GM23338 (cell line): ENCODE results near the gene HINT1. TPM values are rescaled to one million over a fixed set of nuclear protein-coding genes. Genes with fewer than 3 reads are reported as not detected.

Experiments used
- ATAC-seq: fragments of 200-7000 bp; cut with Tn5 transposase; 3 replicates; pipeline ENCODE4 v1.9.1; 2020
- DNase-seq: peaks from one replicate; pipeline ENCODE4 v3.0.0-alpha.2; 2015; ENCODE audit warnings: low spot score
- H2AFZ ChIP-seq: fragments of 200-600 bp; sonication (generic); 2 replicates; pipeline ENCODE4 v1.8.0; 2016; ENCODE audit warnings: antibody characterized with exemption, mild to moderate bottlenecking, moderate library complexity
- H3F3A ChIP-seq: fragments of 200-600 bp; sonication (generic); replicated peaks from 2 replicates; pipeline ENCODE4 v1.8.0; 2017; ENCODE audit warnings: antibody characterized with exemption, mixed run types, low read depth
- H3K27ac ChIP-seq: fragments of 200-600 bp; sonication (generic); 2 replicates; pipeline ENCODE4 v1.6.1; 2016; ENCODE audit warnings: low read depth
- H3K27me3 ChIP-seq: fragments of 200-600 bp; sonication (generic); 2 replicates; pipeline ENCODE4 v1.8.0; 2016; ENCODE audit warnings: mild to moderate bottlenecking, mixed run types, moderate library complexity; ENCODE audit not compliant: insufficient read depth
- H3K36me3 ChIP-seq: fragments of 200-600 bp; sonication (generic); 2 replicates; pipeline ENCODE4 v1.8.0; 2016; ENCODE audit warnings: mild to moderate bottlenecking; ENCODE audit not compliant: insufficient read depth
- H3K4me1 ChIP-seq: fragments of 200-600 bp; sonication (generic); 2 replicates; pipeline ENCODE4 v1.8.0; 2016; ENCODE audit warnings: mild to moderate bottlenecking, moderate library complexity; ENCODE audit not compliant: insufficient read depth
- H3K4me2 ChIP-seq: fragments of 200-600 bp; sonication (generic); 2 replicates; pipeline ENCODE4 v1.7.1; 2017; ENCODE audit warnings: mixed run types
- H3K4me3 ChIP-seq: fragments of 200-600 bp; sonication (generic); 2 replicates; pipeline ENCODE4 v1.6.1; 2016; ENCODE audit warnings: mixed run types
- H3K79me2 ChIP-seq: fragments of 200-600 bp; sonication (generic); replicated peaks from 2 replicates; pipeline ENCODE4 v1.8.0; 2017; ENCODE audit warnings: mild to moderate bottlenecking; ENCODE audit not compliant: insufficient read depth
- H3K9me2 ChIP-seq: fragments of 200-600 bp; sonication (generic); 2 replicates; pipeline ENCODE4 v1.8.0; 2017; ENCODE audit not compliant: insufficient read depth
- H4K20me1 ChIP-seq: fragments of 200-600 bp; sonication (generic); replicated peaks from 2 replicates; pipeline ENCODE4 v1.8.0; 2017; ENCODE audit warnings: mild to moderate bottlenecking; ENCODE audit not compliant: insufficient read depth
- H3K27ac Mint-ChIP-seq: 2 replicates; pipeline ENCODE4 v1.8.0; 2020; ENCODE audit warnings: inconsistent platforms, mild to moderate bottlenecking, moderate library complexity, mixed read lengths
- H3K27me3 Mint-ChIP-seq: 3 replicates; pipeline ENCODE4 v1.8.0; 2022; ENCODE audit warnings: low read depth, mild to moderate bottlenecking, moderate library complexity, mixed read lengths, inconsistent platforms; ENCODE audit not compliant: insufficient read depth, poor library complexity
- H3K36me3 Mint-ChIP-seq: 3 replicates; pipeline ENCODE4 v1.8.0; 2021; ENCODE audit warnings: low read depth, mild to moderate bottlenecking, inconsistent platforms, moderate library complexity, mixed read lengths
- H3K4me1 Mint-ChIP-seq: 3 replicates; pipeline ENCODE4 v1.8.0; 2020; ENCODE audit warnings: mild to moderate bottlenecking, inconsistent platforms, mixed read lengths
- H3K4me3 Mint-ChIP-seq: 3 replicates; pipeline ENCODE4 v1.8.0; 2021; ENCODE audit warnings: moderate library complexity, mild to moderate bottlenecking, inconsistent platforms, mixed read lengths
- H3K9me3 Mint-ChIP-seq: 3 replicates; pipeline ENCODE4 v1.8.0; 2020; ENCODE audit warnings: moderate library complexity, mild to moderate bottlenecking, inconsistent platforms, mixed read lengths
- CREB1 ChIP-seq: fragments of 250-450 bp; sonication (Bioruptor Pico); IDR thresholded peaks from 2 replicates; pipeline ENCODE4 v1.5.0; 2020; ENCODE audit warnings: low read depth, mild to moderate bottlenecking, moderate library complexity
- EZH2 ChIP-seq: fragments of 200-600 bp; sonication (generic); IDR thresholded peaks from one replicate; pipeline ENCODE4 v1.8.0; 2017; ENCODE audit warnings: antibody characterized with exemption, mild to moderate bottlenecking, low read depth; ENCODE audit not compliant: unreplicated experiment
- EZH2phosphoT487 ChIP-seq: fragments of 200-600 bp; sonication (generic); IDR thresholded peaks from one replicate; pipeline ENCODE4 v1.8.1; 2018; ENCODE audit warnings: antibody characterized with exemption; ENCODE audit not compliant: unreplicated experiment
- JUNB ChIP-seq: IDR thresholded peaks from one replicate; pipeline ENCODE4 v1.6.1; 2016; ENCODE audit warnings: antibody characterized with exemption; ENCODE audit not compliant: unreplicated experiment
- NANOG ChIP-seq: IDR thresholded peaks from 2 replicates; pipeline ENCODE4 v1.6.1; 2016; ENCODE audit warnings: antibody characterized with exemption, borderline replicate concordance
- POLR2AphosphoS5 ChIP-seq: IDR thresholded peaks from 2 replicates; pipeline ENCODE4 v1.6.1; 2016; ENCODE audit warnings: antibody characterized with exemption, low read depth
- STAT1 ChIP-seq: IDR thresholded peaks from one replicate; pipeline ENCODE4 v1.6.1; 2016; ENCODE audit warnings: antibody characterized with exemption; ENCODE audit not compliant: unreplicated experiment
- ZNF114 ChIP-seq: fragments of 250-450 bp; sonication (Bioruptor Pico); IDR thresholded peaks from 2 replicates; pipeline ENCODE4 v1.5.0; 2020; ENCODE audit warnings: mild to moderate bottlenecking, moderate library complexity
- ZNF331 ChIP-seq: fragments of 250-450 bp; sonication (Bioruptor Pico); IDR thresholded peaks from 2 replicates; pipeline ENCODE4 v1.5.0; 2020; ENCODE audit warnings: low read depth, mild to moderate bottlenecking, moderate library complexity
- polyA plus RNA-seq: library from polyadenylated mRNA; unstranded; fragments of >200 nt; fragmentation: Nextera tagmentation; extraction: Ambion mirVana; gene quantifications from 2 replicates; pipeline ENCODE4 v1.2.1, GENCODE V29; 2016
- total RNA-seq: library from RNA; depleted of rRNA; stranded (reverse); fragments of >200 nt; shearing (Covaris generic); gene quantifications from 2 replicates; pipeline ENCODE4 v1.2.3, GENCODE V29; 2014
- TF ChIP-seq, protein P1 (sequence below), 2 experiments: fragments of 200-600 bp in 1 of 2; sonication (generic) in 1 of 2; conservative IDR thresholded peaks; 2 replicates each; pipeline versions ENCODE4 v1.5.1 to v1.6.1; 2016 to 2017; ENCODE audit warnings: antibody characterized with exemption in 2 of 2, low read depth in 2 of 2, mild to moderate bottlenecking in 2 of 2, moderate library complexity in 1 of 2
- TF ChIP-seq, protein P2 (sequence below): IDR thresholded peaks from 2 replicates; pipeline ENCODE4 v1.6.1; 2016; ENCODE audit warnings: antibody characterized with exemption
- TF ChIP-seq, protein P3 (sequence below): IDR thresholded peaks from one replicate; pipeline ENCODE4 v1.6.1; 2018; ENCODE audit warnings: antibody characterized with exemption; ENCODE audit not compliant: unreplicated experiment
- TF ChIP-seq, protein P4 (sequence below): fragments of 250-450 bp; sonication (Bioruptor Pico); IDR thresholded peaks from 2 replicates; pipeline ENCODE4 v1.5.0; 2020; ENCODE audit warnings: mild to moderate bottlenecking, moderate library complexity

HINT1 gene
- total and polyA plus RNA-seq, 2 experiments from 2014 or later, result 171 to 687 TPM

DNA sequence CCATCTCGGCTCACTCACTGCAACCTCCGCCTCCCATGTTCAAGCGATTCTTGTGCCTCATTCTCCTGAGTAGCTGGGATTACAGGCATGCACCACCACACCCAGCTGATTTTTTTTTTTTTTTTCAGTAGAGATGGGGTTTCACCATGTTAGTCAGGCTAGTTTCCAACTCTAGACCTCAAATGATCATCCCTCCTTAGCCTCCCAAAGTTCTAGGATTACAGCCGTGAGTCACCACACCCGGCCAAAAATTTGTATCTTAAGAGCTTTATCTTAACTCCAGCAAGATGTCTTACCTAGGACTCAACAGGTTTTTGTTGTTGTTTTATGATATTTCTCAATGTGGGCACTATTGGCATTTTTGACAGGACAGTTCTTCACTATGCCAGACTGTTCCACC is 33.6 kb upstream of the HINT1 start:
- no peak overlapping the region for H3K4me3 Mint-ChIP-seq
- Histone ChIP-seq H3K4me1 (no peaks in the 10 kb centered on the region; the same call in 1 of the 2 replicates), H3K4me3 (no peak overlapping the region), H3K9me2 (no peaks in the 10 kb centered on the region), H3K4me2 (no peak overlapping the region), H3K79me2 (no peaks in the 10 kb centered on the region), H3K27ac (no peak overlapping the region), H3F3A (no peaks in the 10 kb centered on the region), H3K27me3 (no peaks in the 10 kb centered on the region), H4K20me1 (no peaks in the 10 kb centered on the region), H3K36me3 (no peaks in the 10 kb centered on the region), H2AFZ (no peak overlapping the region)
- peaks cover 5% of the 10 kb centered on the region for H3K27me3 Mint-ChIP-seq
- TF ChIP-seq CREB1 (CRISPR knock-in tag) (no peak), ZNF114 (CRISPR knock-in tag) (no peak), NANOG (no peak), EZH2phosphoT487 (no peak), ZNF331 (CRISPR knock-in tag) (no peak), STAT1 (no peak), POLR2AphosphoS5 (no peak), JUNB (no peak), EZH2 (no peak)
- TF ChIP-seq, protein P1, sequence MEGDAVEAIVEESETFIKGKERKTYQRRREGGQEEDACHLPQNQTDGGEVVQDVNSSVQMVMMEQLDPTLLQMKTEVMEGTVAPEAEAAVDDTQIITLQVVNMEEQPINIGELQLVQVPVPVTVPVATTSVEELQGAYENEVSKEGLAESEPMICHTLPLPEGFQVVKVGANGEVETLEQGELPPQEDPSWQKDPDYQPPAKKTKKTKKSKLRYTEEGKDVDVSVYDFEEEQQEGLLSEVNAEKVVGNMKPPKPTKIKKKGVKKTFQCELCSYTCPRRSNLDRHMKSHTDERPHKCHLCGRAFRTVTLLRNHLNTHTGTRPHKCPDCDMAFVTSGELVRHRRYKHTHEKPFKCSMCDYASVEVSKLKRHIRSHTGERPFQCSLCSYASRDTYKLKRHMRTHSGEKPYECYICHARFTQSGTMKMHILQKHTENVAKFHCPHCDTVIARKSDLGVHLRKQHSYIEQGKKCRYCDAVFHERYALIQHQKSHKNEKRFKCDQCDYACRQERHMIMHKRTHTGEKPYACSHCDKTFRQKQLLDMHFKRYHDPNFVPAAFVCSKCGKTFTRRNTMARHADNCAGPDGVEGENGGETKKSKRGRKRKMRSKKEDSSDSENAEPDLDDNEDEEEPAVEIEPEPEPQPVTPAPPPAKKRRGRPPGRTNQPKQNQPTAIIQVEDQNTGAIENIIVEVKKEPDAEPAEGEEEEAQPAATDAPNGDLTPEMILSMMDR (conservative IDR thresholded peaks at IDR 0.05; ENCODE audit: low read depth in 2 of 2), result no peak
- TF ChIP-seq, protein P2, sequence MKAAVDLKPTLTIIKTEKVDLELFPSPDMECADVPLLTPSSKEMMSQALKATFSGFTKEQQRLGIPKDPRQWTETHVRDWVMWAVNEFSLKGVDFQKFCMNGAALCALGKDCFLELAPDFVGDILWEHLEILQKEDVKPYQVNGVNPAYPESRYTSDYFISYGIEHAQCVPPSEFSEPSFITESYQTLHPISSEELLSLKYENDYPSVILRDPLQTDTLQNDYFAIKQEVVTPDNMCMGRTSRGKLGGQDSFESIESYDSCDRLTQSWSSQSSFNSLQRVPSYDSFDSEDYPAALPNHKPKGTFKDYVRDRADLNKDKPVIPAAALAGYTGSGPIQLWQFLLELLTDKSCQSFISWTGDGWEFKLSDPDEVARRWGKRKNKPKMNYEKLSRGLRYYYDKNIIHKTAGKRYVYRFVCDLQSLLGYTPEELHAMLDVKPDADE, result no peak
- TF ChIP-seq, protein P3, sequence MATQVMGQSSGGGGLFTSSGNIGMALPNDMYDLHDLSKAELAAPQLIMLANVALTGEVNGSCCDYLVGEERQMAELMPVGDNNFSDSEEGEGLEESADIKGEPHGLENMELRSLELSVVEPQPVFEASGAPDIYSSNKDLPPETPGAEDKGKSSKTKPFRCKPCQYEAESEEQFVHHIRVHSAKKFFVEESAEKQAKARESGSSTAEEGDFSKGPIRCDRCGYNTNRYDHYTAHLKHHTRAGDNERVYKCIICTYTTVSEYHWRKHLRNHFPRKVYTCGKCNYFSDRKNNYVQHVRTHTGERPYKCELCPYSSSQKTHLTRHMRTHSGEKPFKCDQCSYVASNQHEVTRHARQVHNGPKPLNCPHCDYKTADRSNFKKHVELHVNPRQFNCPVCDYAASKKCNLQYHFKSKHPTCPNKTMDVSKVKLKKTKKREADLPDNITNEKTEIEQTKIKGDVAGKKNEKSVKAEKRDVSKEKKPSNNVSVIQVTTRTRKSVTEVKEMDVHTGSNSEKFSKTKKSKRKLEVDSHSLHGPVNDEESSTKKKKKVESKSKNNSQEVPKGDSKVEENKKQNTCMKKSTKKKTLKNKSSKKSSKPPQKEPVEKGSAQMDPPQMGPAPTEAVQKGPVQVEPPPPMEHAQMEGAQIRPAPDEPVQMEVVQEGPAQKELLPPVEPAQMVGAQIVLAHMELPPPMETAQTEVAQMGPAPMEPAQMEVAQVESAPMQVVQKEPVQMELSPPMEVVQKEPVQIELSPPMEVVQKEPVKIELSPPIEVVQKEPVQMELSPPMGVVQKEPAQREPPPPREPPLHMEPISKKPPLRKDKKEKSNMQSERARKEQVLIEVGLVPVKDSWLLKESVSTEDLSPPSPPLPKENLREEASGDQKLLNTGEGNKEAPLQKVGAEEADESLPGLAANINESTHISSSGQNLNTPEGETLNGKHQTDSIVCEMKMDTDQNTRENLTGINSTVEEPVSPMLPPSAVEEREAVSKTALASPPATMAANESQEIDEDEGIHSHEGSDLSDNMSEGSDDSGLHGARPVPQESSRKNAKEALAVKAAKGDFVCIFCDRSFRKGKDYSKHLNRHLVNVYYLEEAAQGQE, result no peak
- TF ChIP-seq, protein P4, sequence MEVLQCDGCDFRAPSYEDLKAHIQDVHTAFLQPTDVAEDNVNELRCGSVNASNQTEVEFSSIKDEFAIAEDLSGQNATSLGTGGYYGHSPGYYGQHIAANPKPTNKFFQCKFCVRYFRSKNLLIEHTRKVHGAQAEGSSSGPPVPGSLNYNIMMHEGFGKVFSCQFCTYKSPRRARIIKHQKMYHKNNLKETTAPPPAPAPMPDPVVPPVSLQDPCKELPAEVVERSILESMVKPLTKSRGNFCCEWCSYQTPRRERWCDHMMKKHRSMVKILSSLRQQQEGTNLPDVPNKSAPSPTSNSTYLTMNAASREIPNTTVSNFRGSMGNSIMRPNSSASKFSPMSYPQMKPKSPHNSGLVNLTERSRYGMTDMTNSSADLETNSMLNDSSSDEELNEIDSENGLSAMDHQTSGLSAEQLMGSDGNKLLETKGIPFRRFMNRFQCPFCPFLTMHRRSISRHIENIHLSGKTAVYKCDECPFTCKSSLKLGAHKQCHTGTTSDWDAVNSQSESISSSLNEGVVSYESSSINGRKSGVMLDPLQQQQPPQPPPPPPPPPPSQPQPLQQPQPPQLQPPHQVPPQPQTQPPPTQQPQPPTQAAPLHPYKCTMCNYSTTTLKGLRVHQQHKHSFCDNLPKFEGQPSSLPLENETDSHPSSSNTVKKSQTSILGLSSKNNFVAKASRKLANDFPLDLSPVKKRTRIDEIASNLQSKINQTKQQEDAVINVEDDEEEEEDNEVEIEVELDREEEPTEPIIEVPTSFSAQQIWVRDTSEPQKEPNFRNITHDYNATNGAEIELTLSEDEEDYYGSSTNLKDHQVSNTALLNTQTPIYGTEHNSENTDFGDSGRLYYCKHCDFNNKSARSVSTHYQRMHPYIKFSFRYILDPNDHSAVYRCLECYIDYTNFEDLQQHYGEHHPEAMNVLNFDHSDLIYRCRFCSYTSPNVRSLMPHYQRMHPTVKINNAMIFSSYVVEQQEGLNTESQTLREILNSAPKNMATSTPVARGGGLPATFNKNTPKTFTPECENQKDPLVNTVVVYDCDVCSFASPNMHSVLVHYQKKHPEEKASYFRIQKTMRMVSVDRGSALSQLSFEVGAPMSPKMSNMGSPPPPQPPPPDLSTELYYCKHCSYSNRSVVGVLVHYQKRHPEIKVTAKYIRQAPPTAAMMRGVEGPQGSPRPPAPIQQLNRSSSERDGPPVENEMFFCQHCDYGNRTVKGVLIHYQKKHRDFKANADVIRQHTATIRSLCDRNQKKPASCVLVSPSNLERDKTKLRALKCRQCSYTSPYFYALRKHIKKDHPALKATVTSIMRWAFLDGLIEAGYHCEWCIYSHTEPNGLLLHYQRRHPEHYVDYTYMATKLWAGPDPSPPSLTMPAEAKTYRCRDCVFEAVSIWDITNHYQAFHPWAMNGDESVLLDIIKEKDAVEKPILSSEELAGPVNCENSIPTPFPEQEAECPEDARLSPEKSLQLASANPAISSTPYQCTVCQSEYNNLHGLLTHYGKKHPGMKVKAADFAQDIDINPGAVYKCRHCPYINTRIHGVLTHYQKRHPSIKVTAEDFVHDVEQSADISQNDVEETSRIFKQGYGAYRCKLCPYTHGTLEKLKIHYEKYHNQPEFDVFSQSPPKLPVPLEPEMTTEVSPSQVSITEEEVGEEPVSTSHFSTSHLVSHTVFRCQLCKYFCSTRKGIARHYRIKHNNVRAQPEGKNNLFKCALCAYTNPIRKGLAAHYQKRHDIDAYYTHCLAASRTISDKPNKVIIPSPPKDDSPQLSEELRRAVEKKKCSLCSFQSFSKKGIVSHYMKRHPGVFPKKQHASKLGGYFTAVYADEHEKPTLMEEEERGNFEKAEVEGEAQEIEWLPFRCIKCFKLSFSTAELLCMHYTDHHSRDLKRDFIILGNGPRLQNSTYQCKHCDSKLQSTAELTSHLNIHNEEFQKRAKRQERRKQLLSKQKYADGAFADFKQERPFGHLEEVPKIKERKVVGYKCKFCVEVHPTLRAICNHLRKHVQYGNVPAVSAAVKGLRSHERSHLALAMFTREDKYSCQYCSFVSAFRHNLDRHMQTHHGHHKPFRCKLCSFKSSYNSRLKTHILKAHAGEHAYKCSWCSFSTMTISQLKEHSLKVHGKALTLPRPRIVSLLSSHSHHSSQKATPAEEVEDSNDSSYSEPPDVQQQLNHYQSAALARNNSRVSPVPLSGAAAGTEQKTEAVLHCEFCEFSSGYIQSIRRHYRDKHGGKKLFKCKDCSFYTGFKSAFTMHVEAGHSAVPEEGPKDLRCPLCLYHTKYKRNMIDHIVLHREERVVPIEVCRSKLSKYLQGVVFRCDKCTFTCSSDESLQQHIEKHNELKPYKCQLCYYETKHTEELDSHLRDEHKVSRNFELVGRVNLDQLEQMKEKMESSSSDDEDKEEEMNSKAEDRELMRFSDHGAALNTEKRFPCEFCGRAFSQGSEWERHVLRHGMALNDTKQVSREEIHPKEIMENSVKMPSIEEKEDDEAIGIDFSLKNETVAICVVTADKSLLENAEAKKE (CRISPR knock-in tag), result no peak
- DNase-seq, result no peak
- no peak for ATAC-seq
- no peaks in the 10 kb centered on the region for H3K9me3 Mint-ChIP-seq
- no peaks in the 10 kb centered on the region for H3K36me3 Mint-ChIP-seq
- H3K4me1 Mint-ChIP-seq, result peaks cover 11% of the 10 kb centered on the region; the same call in 2 of the 3 replicates
- no peak overlapping the region for H3K27ac Mint-ChIP-seq
